Inflammatory macrophage (primary cell): ENCODE data around the gene AFAP1L1.
"Not testable (repeated sequence)": the region's sequence is repeated elsewhere in the genome, so short reads cannot be mapped to it uniquely, and the experiment has no call there.

Experiments
- DNase-seq, 2 donors: peaks; one replicate each; pipeline ENCODE4 v3.0.0-alpha.2; 2020 to 2022

Gene AFAP1L1

DNA sequence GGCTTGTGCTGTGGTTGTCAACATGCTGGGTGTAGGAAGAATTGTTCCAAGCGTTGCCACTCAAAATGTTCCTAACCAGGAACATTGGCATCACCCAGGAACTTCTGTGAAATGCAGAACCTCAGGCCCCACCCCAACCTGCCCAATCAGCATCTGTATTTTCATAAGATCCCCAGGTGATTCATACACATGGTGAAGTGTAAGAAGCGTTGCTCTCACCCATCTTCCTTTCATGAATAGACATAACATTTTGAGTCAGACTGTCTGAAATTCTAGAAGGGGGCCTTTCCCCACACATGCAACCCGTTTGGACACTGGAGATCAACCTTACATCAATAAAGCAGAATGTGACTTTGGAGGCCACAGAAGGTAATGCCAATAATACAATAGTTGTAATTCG is 9.3 kb upstream of the AFAP1L1 start:
- no peak for DNase-seq

DNA sequence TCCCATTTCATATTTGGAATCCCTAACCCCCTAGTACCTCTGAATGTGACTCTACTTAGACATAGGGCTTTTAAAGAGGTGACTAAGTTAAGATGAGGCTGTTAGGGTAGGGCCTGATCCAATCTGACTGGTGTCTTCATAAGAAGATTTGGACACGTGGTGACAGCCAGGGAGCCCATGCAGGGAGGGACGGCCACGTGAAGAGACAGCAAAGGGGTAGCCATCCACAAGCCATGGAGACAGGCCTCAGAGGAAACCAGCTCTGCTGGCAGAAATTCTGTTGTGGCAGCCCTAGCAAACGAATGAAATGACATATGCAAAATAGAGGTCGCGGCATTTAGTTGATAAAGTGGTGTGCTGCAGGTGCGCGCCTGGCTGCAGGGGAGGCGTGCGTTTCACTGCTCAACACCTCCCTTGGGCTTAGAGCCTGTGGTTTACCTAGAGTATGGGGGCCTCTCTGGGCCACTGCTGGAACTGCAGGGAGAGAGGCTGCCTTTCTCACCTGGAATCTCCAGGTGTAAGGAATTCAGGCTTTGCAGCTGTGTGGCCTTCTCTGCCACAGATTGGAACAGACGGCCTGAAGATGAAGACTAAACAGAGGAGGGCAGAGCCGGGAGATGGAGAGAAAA is 7.1 kb upstream of the AFAP1L1 start:
- DNase-seq: no peak

DNA sequence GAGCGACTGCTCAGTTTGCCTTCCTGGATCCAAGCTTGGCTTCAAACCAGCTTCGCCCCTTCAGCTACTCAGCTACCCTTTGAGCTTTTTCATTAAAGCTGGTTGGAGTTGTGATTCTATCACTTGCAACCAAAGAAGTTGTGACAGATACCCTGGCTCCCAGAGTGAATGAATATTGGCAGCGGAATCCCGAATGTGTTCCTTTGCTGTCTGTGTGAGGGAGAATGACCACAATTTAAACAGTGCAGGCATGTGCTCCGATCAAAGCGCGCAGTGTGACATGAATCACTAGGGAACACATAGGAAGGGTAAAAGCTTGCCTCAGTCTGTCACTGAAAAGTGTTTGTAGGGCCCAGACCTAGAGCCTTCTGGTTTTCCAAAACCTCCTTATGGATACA is 6.6 kb upstream of the AFAP1L1 start:
- DNase-seq: no peak

DNA sequence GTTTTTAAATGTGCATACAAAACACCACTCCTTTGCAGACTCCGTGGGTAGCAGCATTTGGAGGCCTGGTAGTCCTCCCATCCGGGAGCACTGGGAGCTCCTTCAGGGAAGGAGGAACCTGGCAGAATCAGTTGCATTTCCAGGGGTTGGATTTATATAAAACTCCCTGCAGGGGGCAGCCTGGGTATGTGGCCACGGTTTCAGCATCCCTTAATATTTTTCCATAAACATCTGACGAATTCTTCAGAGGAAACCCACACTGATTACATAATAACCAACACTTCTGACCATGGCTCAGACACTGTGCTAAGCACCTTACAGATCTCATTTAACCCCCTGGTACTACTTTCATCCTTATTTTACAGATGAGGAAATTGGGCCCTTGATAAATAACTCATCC is 6.1 kb upstream of the AFAP1L1 start:
- peak; percentile 58 to 62 for DNase-seq

DNA sequence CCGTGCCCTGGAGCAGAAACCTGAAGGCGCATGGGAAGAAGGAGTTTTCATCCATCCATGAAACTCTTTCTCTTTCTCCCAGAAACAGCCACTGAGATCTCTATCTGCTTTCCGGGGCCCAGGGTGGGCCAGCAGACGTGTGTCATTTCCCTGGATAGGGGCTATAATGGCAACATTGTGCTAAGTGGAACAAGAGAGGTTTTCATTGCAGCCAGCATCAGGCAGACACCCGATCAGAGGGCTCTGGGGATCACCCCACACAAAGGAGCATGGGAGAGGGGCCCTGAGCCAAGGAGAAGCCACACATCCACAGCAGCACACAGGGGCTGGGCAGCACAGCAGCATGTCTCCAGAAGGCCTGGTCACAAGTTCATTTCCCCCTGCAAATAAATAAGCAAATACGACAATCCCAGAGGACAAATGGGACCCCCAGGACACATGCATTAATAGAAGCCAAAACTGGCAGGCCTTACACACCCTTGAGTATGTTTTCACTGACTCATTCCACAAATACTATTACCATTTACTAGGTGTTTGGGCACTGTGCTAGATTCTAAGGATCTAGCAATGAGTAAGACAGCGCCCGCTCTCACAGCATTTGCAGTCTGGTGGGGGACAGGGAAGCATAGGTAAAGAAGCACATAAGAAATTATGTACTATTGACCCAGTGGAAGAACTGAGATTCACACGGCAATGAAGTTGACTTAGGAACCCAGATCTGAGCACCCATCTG is 4.3 kb upstream of the AFAP1L1 start:
- no peak for DNase-seq

DNA sequence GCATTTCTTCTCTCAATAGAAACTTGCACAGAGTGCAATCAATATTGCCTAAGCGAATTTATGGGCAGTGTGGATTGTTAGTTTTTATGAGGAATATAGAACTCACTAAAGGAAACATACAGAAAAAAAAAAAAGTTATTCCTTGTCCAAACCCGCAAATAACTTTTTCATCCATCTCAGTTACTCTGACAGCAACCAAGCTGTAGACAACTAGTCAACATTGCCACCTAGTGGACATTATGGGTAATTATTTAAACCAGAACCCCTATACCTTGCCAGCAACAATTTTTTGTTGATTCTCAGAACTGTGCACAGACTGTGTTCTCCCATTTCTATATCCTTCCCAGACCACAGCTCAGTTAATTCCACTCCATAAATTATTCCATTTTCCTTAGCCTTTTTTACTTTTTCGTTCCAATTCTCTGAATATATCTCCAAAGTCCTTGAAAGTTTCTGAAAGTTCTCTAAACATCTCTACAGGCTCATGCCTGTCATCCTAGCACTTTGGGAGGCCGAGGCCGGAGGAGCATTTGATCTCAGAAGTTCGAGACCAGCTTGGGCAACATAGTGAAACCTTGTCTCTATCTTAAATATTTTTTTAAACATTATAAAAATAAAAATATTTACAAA is 2.6 kb upstream of the AFAP1L1 start:
- DNase-seq: peak; percentile 68 to 71

DNA sequence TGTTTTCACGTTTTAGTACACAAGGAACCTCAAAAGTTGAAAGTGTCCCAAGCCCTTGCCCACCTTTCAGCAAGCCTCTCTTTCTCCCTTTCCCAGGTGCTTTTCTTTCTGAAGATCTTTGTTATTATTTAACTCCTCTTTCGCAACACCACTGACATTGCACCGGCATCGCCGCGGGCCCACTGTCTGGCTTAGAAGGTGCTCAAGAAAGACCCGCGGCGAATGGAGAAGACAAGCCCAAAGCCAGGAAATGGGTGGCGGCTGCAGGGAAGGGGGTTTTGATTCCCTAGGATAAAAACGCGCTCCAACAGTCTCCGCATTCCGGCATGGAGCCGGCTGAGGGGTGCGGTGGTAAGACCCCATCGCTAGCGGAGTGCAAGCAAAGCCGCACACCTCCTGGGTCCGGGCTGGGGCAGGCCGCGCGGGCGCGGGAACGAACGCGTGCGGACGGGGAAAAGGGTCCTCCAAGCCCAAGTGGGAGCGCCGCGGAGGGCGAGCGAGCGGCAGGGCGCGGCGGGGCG is 404 bp upstream of the AFAP1L1 start:
- DNase-seq: no peak

DNA sequence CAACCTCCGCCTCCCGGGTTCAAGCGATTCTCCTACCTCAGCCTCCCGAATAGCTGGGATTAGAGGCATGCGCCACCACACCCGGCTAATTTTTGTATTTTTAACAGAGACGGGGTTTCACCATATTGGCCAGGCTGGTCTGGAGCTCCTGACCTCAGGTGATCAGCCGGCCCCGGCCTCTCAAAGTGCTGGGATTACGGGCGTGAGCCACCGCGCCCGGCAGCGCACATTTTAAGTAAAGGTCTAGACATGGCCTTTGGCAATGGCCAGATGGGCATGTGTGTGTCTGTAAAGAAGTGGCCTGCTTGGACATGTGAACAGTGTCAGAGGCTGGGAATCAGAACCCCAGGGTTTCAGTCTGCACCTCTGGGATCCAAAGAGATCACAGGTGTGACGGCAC is 1.1 kb downstream of the AFAP1L1 start:
- not testable (repeated sequence) for DNase-seq

DNA sequence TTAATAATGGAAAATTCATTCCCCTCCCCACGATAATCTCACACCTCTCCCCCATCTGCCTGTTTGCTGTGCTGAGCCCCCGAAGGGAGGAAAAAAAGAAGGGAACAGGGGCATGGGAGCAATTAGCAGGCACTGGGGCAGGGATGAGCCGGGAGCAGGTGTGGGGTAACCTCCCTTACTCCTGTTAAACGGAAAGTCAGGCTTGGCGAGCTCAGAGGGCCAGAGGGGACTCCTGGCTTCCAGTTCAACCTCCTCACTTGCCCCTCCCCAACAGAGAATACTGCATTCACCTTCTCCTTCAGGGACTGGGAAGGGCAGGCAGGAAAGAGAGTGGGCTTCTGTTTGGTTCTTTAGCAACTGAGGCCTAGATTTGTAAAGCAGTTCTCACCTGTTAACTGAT is 1.6 kb downstream of the AFAP1L1 start:
- DNase-seq: no peak

DNA sequence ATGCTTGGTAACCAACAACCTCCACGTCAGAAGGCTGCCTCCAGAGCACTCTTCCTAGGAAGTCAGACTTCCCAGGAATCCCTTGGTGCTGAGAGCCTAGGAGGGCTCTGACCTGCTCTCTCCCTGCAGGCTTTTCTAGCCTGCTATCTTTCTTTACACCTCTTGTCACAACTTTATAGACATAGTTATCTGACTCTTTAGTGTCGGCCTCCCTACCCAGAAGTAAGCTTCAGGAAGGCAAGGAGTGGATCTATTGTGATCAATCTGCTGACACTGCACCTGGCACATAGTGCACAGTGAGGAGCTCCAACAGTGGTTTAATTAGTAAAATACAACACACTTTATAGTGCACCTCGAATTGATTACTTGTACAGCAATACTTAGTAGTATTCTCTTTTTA is 2.3 kb downstream of the AFAP1L1 start:
- DNase-seq: no peak

DNA sequence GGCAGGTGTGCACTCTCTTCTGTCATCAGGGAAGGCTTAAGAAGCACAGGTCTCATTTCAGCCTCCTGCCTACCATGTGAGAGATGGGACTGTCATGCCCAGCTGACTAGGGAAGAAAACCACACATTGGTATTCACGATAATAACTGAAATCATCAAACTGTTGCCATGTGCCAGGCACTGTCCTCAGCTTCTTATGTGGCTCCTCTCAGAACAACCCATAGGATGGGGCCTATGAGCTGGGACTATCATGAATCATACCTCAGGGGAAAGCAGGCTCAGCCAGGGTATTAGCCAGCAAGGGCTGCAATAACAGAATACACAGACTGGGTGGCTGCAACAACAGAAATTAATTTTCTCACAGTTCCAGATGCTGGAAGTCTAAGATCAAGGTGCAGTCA is 3.3 kb downstream of the AFAP1L1 start:
- DNase-seq: no peak

DNA sequence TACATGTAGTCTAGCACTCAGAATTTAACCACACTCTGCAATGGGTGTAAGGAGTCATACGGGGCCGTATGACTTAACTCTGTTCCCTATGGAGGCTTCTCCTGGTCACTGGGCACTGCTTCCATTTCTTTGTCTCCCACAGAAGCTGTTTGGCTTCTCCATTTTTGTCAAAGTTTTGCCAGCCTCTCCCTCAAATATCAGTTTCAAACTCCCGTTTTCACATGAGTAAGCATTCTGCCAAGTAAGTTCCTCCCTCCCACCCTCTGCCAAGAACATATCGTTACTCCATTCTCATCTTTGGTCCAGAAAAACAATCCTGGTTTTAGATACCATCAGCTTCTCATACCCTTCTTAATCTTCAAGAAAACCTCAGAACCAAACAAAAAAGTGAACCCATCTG is 6.1 kb downstream of the AFAP1L1 start:
- DNase-seq: peak; percentile 76 to 82

DNA sequence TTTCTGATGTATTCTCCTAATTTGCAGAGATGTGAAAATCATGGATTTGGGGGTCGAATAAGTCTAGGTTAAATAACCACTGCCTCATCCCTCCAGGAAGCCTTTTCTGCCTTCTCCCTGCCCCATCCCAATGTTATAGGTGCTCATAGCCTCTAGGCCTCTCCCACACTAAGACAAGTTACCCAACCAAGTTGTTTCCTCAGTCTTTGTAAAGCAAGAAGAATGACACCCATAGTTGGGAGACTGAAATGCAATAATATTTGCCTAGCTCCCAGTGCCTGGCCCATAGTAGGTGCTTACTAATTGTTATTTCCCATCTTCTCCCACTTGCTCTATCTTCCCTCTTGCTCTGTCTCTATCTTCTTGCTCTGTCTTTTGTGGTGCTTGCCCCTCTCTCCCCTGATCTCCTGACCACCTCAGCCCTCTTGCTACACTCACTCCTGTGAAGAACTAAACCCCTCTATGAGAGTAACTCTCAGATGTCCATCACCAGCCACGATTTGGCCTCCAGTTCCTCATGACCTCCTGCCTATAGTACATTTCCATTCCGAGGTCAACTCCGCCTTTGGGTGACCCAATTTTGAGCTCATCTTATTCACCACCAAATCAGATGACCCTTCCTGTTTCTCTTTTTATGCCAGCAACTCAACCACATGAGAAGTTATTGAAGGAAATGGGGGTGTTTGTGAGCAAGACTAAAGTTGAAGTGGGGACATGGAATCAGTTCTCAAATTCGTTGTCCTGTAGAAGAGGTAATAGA is 7.0 kb downstream of the AFAP1L1 start:
- peak; percentile 91 to 94 for DNase-seq

DNA sequence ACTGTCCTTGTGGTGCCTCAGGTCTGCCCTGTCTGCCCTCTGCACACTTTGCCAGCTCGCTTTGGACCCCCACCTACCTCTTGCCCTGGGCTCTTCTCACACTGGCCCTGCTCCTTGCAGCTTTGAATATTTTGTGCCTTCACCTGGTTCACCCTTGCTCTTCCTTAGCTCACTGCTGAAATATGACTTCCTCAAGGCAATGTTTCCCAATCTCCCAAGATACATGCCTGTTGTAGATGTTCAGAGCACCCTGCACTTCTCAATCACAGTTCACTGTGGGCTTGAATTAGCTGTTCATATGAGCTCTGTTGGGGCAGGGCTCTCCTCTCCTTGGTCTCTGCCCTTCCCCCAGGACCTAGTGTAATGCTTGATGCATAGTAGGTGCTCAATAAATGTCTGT is 8.0 kb downstream of the AFAP1L1 start:
- DNase-seq: peak; percentile 50 to 65

DNA sequence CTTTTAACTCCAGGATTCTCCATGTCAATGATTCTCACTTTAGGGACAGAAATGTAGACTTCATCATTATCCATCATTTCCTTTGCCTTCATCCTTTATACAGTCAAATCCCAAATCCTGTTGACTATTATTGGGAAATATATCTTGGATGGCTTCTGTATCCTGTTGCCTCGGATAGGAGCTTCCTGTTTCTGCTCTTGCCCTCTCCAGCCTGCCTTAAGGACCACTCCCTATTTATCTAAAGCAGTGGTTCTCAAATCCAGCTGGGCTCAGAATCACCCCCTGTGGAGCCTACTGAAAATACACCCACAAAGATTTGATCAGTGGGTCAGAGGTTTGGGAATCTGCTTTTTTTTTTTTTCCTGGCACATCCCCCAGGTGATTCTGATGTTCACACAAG is 8.5 kb downstream of the AFAP1L1 start:
- DNase-seq: peak in 1 of 2 donors; percentile 8

DNA sequence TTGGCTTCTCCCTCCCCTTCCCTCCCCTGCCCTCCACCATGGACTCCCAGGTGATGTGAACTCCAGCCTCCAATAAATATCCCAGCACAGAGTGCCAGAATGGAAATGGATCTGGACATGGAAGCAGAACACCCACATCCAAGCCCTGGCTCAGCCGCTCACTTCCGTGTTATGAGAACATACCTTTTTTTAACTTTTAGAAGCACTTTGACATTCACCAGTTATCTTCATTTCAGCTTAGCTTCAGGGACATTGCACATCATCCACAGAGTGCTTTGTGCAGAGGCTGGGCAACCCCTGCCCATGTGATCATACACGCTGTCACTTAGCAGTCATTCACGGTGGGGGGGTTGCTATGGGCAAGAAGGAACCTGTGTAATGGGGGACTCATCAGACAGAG is 9.1 kb downstream of the AFAP1L1 start:
- DNase-seq: no peak

DNA sequence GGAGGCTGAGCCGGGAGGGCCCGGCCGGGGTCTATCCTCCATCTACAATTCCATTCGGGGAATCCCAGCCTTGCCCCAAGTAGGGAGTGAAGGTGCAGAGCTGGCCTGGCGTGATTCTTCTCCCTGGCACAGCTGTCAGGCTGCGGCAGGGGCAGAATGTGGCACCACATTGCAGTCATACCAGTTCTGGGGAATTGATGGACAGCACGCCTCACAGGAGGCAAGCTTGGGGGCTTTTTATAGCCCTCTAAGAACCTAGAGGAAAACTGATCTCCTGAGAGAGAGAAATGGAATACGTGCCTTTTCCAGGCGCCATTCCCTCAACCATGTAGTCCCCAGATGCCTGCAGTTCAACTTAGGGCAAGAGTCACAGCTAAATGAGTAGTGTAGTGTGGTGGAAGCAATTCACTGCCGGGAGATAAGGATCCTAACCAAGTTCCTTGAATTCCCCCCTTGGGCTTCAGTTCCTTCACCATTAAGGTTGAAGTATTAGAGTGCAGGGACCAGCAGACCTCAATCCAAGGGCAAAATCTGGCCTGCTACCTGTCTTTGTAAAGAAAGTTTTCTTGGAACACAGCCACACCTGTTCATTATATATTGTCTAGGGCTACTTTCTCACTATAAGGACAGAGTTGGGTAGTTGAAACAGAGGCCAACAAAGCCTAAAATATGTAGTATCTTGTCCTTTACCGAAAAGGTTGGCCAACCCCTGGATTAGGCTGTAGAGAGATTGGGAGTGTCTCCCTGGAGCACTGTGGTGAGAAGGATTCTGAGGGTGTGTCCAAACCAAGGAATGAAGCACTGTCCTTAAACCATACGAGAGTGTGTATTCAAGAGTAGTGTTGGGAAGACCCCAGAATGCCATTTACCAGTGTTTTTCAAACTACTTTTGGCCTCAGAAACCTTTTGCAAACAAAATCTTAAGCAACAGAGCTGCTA is 10.6 kb downstream of the AFAP1L1 start:
- no peak for DNase-seq

DNA sequence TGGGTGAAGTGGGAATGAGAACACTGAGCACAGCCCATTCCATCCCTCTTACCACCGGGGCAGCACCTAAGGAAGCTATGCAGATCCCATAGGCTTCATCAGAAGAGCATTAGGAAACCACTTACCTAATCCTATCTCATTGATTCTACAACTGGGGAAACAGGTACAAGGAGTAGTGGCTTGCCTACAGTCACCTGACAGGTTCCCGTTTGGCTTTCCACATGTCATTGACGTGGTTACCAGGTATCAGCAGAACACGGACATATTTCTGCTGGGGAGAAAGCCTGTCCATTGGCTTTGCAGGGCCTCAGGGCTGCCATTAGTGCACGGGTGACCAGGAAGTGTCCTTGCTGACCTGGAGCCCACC is 11.3 kb downstream of the AFAP1L1 start:
- no peak for DNase-seq

DNA sequence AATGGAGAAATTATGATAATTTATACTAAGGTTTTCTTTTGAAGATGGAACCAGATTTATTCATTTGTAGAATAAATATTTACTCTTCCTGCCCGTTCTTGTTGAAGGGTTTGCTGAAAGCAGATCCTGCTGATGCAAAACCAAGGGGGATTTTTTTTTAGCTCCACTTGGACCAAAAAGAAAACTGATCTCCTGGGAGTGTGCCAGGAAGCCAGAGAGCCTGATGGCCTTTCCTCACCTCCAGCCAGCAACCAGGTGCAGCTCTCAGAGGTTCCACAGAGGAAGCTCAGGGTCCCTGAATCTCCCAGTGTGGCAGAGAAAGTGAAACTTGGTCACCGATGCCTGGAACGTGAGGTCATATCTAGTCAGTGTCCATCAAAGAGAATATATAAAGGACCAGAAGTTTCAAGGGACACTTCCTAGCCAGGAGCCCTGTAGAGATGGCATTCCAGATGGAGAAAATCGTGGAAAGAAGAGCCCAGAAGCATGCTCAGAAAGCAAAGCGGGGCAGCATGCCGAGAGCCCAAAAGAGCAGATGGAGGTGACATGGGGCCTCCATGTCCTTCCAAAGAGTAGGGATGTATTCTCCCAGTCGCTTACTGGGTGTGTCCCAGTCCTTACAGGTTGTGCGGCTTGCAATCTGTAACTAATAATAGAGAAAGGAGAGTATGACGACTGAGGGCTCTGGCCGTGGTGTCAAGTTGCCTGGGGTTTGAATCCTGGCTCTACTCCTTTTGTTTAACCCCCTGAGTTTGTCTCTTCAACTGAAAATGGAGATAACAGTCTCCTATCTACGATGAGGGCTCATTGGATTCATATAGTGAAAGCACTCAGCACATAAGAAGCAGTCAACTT is 12.2 kb downstream of the AFAP1L1 start:
- no peak for DNase-seq

DNA sequence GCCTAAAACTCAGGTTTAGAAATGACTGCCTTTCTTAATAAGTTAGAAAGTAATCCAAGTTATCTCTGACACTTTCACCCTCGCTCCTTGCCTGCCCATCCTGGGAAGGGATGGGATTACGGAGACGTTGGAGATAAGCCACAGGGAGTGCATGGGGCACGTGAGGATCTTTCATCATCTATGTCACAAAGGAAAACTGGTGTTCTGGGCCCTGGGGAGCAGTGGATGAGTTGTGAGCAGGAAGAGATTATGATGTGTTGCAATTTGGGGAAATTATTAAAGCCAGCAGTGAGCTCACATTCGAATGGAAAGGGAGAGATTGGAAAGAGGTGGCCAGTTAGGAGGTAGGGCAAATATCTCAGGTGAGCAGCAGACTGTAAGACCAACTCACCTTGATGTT is 12.8 kb downstream of the AFAP1L1 start:
- no peak for DNase-seq

DNA sequence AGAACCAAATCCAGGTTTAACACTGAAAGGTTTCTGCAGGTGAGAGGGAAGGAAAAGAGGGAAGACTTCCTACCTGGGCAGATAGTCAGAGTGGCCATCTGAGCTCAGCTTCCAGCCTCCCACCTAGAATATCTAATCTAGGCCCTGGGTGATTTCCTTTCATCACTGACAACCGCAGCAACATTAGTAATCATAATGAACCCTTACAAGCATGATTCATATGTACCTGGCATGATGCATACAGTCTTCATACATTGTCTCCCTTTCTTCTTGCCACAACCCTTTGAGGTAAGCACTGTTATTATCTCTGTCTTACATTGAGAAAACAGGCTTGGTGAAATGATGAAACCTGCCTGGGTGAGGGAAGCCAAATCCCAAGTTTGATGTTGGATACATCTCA is 13.5 kb downstream of the AFAP1L1 start:
- DNase-seq: no peak
